ENCODE measurements around the gene ATRX.
"Not testable (repeated sequence)": the region's sequence is repeated elsewhere in the genome, so short reads cannot be mapped to it uniquely, and the experiment has no call there.

Gene ATRX

GRCh38 chrX:77603635-77604336, 182.2 kb downstream of the ATRX start:
- no peak for DNase-seq

- no peak for DNase-seq
These were observed 188.5 kb downstream of the ATRX start for GRCh38 chrX:77597511-77597910.

GRCh38 chrX:77597090-77597489, 188.9 kb downstream of the ATRX start:
- DNase-seq = no peak

- no peak for DNase-seq
These were observed 190.2 kb downstream of the ATRX start for GRCh38 chrX:77595848-77596247.

DNA sequence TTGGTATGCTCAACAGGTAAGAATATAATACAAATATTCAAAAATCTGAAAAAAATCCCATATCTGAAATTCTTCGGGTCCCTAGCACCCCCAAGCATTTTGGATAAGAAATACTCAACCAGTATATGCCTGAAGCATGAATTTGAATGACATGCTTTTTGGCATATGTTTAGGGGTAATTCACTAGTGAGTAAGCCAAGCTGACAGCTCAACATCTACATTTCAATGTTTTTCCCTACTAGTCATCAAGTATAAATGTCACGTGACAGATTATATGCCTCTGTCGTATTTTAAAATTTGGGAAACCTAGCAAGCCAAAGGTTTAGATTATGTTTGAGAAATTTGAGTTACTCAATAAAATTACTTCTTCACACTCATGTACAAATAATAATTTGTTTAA, 213.7 kb downstream of the ATRX start:
- no peak for DNase-seq

DNA sequence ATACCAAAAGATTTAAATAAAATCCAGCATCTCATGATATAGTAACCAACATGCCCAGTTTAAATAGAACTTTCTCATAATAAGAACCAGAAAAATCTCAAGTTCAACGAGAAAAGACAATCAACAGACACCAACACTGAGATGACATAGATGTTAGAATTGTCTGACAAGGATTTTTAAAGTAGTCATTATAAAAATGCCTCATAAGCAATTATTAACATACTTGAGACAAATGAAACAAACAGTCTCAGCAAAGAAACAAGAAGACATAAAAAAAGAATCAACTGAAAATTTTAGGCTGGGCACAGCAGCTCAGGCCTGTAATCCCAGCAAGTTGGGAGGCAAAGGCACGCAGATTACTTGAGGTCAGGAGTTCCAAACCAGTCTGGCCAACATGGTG, 220.7 kb downstream of the ATRX start:
- DNase-seq = no peak

DNA sequence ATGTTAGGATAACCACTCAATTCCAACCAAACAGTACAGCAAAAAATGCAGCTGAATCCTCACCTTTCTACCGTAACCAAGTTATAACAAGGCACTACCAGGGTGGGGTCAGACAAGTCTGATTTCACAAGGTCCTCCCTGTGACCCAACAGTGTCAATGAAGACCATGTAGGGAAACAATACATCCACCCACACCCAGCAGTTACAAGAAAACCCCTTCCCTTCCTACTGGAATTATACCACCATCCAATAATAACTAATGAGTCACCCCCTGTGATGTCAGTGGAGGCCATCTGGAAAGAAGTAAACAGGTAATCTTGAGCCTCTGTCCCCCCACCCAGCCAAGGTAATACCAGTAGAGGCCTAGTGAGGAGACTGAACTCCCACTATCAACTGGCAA, 221.2 kb downstream of the ATRX start:
- no peak for DNase-seq

DNA sequence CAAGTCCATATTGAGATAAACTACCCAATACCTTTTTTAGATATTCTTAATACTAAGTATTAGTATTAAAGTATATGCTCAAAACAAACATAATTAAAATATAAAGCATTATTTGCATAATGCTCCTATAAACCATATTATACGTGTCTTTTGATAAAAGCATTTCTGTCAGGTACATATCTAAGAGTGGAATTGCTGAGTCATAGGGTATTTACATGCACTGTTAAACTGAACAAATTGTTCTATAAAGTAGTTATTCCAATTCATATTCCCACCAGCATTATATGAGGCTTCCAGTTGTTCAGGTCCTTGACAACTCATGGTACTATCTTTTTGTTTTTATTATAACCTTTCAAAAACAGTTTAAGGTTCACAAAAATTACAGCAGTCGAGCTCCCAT, 224.6 kb downstream of the ATRX start:
- no peak for DNase-seq

- DNase-seq = no peak
These were observed 229.7 kb downstream of the ATRX start for GRCh38 chrX:77556276-77556675.

DNA sequence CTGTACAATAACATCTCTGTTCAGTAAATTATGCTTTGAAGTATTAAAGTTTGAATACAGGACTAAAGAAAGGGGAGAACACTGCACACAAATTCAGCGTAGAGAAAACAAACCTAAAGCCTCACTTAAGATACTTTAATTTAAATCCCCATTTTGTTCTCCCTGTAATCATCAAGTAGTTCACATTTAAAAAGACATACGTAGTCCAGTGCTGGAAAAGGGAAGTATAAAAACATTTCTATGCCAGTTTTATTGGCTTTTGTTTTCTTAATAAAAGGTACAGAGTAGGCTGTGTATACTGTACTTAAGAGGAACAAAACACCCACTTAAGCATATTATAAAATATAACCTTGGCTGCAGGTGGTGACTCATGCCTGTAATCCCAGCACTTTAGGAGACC, 237.3 kb downstream of the ATRX start:
- no peak for DNase-seq

- not testable (repeated sequence) for DNase-seq
These were observed 246.2 kb downstream of the ATRX start for GRCh38 chrX:77539778-77540177.

GRCh38 chrX:77531261-77531660, 254.8 kb downstream of the ATRX start:
- not testable (repeated sequence) for DNase-seq

DNA sequence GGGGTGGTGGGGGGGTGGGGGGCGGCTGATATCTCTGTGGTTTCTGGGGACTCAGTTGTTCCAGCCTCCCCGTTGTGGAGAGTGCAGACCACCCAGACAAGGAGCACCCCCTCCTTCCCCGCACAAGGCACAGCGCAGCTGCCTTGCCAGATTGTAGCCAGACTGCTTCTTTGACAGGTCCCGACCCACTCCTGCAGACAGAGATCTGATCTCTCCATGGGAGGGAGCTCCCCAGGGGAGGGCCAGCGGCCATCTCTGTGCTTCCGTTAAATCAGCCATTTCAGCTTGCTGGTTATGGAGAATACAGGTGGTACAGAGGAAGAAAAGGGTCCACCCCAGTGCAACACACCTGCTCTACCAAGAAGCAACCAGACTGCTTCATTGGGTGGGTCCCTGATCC, 258.0 kb downstream of the ATRX start:
- no peak for DNase-seq

DNA sequence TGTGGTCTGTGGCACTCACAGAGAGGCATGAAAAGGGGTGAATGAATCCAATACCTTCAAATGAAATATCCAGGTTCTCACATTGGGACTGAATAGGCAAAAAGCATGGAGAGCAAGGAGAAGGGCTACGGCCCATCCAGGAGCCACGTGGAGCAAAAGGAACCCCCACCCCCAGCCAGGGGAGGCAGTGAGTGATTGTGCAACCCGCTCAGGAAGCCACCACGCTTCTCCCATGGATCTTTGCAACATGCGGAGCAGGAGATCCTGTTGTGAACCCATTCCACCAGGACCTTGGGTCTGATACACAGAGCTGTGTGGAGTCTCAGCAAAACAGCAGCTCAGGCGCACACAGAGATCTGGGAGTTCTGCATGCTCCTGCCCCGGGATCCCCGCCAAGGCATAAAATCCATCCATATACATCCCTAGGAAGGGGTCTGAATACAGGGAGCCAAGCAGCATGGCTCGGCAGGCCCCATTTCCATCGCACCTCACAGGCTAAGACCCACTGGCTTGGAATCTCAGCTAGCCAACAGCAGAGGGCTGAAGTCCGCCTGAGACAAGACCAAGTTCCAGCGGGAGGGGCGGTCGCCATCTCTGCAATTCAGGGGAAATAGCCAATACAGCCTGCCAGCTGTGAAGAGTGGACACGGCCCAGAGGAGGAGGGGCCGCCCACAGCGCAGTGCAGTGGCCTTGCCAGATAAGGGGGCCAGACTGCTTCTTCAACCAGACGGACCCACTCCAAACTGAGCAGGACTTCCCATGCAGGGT, 258.6 kb downstream of the ATRX start:
- no peak for DNase-seq

DNA sequence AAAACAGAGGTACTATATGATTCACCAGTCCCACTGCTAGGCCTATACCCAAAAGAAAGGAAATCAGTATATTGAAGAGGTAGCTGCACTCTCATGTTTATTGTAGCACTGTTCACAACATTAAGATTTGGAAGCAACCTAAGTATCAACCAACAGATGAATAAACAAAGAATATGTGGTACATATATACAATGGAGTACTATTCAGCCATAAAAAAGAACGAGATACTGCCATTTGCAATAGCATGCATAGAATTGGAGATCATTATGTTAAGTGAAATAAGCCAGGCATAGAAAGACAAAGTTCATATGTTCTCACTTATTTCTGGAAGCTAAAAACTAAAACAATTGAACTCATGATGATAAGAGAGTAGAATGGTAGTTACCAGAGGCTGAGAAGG, 266.3 kb downstream of the ATRX start:
- DNase-seq = no peak

- no peak for DNase-seq
These were observed 271.8 kb downstream of the ATRX start for GRCh38 chrX:77514177-77514576.

DNA sequence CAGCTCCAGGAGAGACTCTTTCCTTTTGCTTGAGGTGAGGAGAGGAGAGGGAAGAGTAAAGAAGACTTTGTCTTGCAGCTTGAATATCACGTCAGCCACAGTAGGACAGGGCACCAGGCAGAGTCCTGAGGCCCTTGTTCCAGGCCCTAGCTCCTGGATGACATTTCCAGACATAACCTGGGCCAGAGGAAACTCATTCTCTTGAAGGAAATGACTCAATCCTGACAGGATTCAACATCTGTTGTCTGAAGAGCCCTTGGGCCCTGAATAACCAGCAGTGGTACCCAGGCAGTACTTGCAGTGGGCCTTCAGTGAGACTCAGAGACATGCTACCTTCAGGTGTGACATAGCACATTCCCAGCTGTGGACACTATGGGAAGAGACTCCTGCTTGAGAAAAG, 276.0 kb downstream of the ATRX start:
- DNase-seq = no peak

- no peak for DNase-seq
These were observed 280.8 kb downstream of the ATRX start for GRCh38 chrX:77505227-77505626.

GRCh38 chrX:77502951-77503525, 283.0 kb downstream of the ATRX start:
- DNase-seq = no peak

GRCh38 chrX:77500164-77500563, 285.9 kb downstream of the ATRX start:
- DNase-seq = not testable (repeated sequence)

- peak; percentile 96 for DNase-seq
These were observed 292.1 kb downstream of the ATRX start for GRCh38 chrX:77493677-77494553.

DNA sequence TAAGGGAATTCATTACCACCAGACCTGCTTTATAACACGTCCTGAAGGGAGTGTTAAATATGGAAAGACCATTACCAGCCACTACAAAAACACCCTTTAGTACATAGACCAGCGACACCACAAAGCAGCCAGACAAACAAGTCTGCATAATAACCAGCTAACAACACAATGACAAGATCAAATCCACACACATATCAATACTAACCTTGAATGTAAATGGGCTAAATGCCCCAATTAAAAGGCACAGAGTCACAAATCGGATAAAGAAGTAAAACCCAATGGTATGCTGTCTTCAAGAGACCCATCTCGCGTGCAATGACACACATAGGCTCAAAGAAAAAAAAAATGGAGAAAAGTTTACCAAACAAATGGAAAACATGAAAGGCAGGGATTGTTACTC, 302.0 kb downstream of the ATRX start:
- no peak for DNase-seq

GRCh38 chrX:77455437-77455836, 330.6 kb downstream of the ATRX start:
- no peak for DNase-seq
